IMR-90 (cell line): ENCODE data around the gene RNF2. TPM values are rescaled to one million over a fixed set of nuclear protein-coding genes. Genes with fewer than 3 reads are reported as not detected.

Experiments
- ATAC-seq: fragments of 200-7000 bp; cut with Tn5 transposase; 2 replicates; pipeline ENCODE4 v1.9.1; 2020; ENCODE audit warnings: low read depth, mild to moderate bottlenecking, moderate library complexity
- BruUV-seq: library from RNA; stranded (reverse); fragments of 400-500 nt; replicated peaks from 2 replicates; lab custom pipeline; 2021; lab: Mats Ljungman, UMichigan
- CTCF ChIA-PET: fragments of 300-600 bp; formaldehyde crosslinking; extraction: SDS; loops from one replicate; lab custom pipeline; 2021; ENCODE audit warnings: antibody characterized with exemption; lab: Yijun Ruan, JAX
- POLR2A ChIA-PET: fragments of 300-600 bp; sonication (Branson Sonifier 250); formaldehyde crosslinking; loops from one replicate; lab custom pipeline; 2022; ENCODE audit warnings: antibody characterized with exemption; ENCODE audit not compliant: unreplicated experiment; lab: Charles Lee
- DNase-seq: peaks from one replicate; pipeline ENCODE4 v3.0.0; 2013
- H2AFZ ChIP-seq: replicated peaks from 2 replicates; pipeline ENCODE3; 2013; ENCODE audit warnings: low read length, mild to moderate bottlenecking; ENCODE audit not compliant: poor library complexity
- H2AK5ac ChIP-seq: 2 replicates; pipeline ENCODE4 v1.6.1; 2013; ENCODE audit warnings: low read depth, low read length, inconsistent platforms
- H2AK9ac ChIP-seq: replicated peaks from 2 replicates; pipeline ENCODE3; 2013; ENCODE audit warnings: mild to moderate bottlenecking, low read depth, low read length, moderate library complexity; ENCODE audit not compliant: poor library complexity
- H2BK120ac ChIP-seq: 2 replicates; pipeline ENCODE4 v1.6.1; 2013; ENCODE audit warnings: low read depth, low read length, inconsistent platforms
- H2BK15ac ChIP-seq: 3 replicates; pipeline ENCODE4 v1.6.1; 2013; ENCODE audit warnings: low read depth, low read length, inconsistent platforms
- H2BK20ac ChIP-seq: 2 replicates; pipeline ENCODE4 v1.6.1; 2013; ENCODE audit warnings: low read depth, mild to moderate bottlenecking, inconsistent platforms, low read length, moderate library complexity
- H2BK5ac ChIP-seq: 2 replicates; pipeline ENCODE4 v1.6.1; 2013; ENCODE audit warnings: mild to moderate bottlenecking, low read depth, low read length, inconsistent platforms; ENCODE audit not compliant: poor library complexity, severe bottlenecking
- H3K14ac ChIP-seq: replicated peaks from 2 replicates; pipeline ENCODE4 v1.6.1; 2013; ENCODE audit warnings: low read depth, low read length, inconsistent platforms
- H3K18ac ChIP-seq: 2 replicates; pipeline ENCODE4 v1.6.1; 2013; ENCODE audit warnings: low read depth, low read length, control low read depth
- H3K23ac ChIP-seq: 2 replicates; pipeline ENCODE4 v1.6.1; 2013; ENCODE audit warnings: low read depth, low read length, inconsistent platforms
- H3K27ac ChIP-seq: 2 replicates; pipeline ENCODE4 v1.5.1; 2013; ENCODE audit warnings: mild to moderate bottlenecking, control low read depth, low read length; ENCODE audit not compliant: insufficient read depth
- H3K27me3 ChIP-seq: 2 replicates; pipeline ENCODE4 v1.6.1; 2013; ENCODE audit warnings: low read length; ENCODE audit not compliant: control insufficient read depth, insufficient read depth
- H3K36me3 ChIP-seq: 2 replicates; pipeline ENCODE4 v1.6.1; 2013; ENCODE audit warnings: low read length, mixed read lengths; ENCODE audit not compliant: control insufficient read depth, insufficient read depth
- H3K4ac ChIP-seq: 2 replicates; pipeline ENCODE4 v1.6.1; 2013; ENCODE audit warnings: low read depth, low read length, inconsistent platforms
- H3K4me1 ChIP-seq: 2 replicates; pipeline ENCODE4 v1.6.1; 2013; ENCODE audit warnings: low read length, mixed read lengths; ENCODE audit not compliant: control insufficient read depth, insufficient read depth
- H3K4me2 ChIP-seq: 2 replicates; pipeline ENCODE4 v1.6.1; 2013; ENCODE audit warnings: low read depth, mild to moderate bottlenecking, control low read depth, low read length, moderate library complexity
- H3K4me3 ChIP-seq: 2 replicates; pipeline ENCODE4 v1.5.1; 2013; ENCODE audit warnings: low read depth, mild to moderate bottlenecking, control low read depth, low read length, moderate library complexity; ENCODE audit not compliant: insufficient read depth
- H3K56ac ChIP-seq: 2 replicates; pipeline ENCODE4 v1.6.1; 2013; ENCODE audit warnings: low read length, inconsistent platforms; ENCODE audit not compliant: insufficient read depth; ENCODE audit errors: extremely low read depth
- H3K79me1 ChIP-seq, 2 experiments: 2 replicates each; pipeline ENCODE4 v1.6.1; 2013; ENCODE audit warnings: low read length in 2 of 2, inconsistent platforms in 1 of 2, low read depth in 1 of 2
- H3K9ac ChIP-seq: 2 replicates; pipeline ENCODE4 v1.6.1; 2013; ENCODE audit warnings: low read depth, low read length, control low read depth
- H3K9me1 ChIP-seq: 2 replicates; pipeline ENCODE4 v1.6.1; 2013; ENCODE audit warnings: low read length, inconsistent platforms; ENCODE audit not compliant: insufficient read depth
- H3K9me3 ChIP-seq: 2 replicates; pipeline ENCODE4 v1.6.1; 2013; ENCODE audit warnings: low read length; ENCODE audit not compliant: control insufficient read depth, insufficient read depth
- H4K20me1 ChIP-seq: 2 replicates; pipeline ENCODE4 v1.6.1; 2013; ENCODE audit warnings: low read length, inconsistent platforms; ENCODE audit not compliant: insufficient read depth
- H4K5ac ChIP-seq: 2 replicates; pipeline ENCODE4 v1.6.1; 2013; ENCODE audit warnings: mild to moderate bottlenecking, low read depth, low read length, control low read depth
- H4K8ac ChIP-seq, 2 experiments: 2 replicates each; pipeline ENCODE4 v1.6.1; 2013; ENCODE audit warnings: low read depth in 2 of 2, low read length in 2 of 2, control low read depth in 1 of 2, inconsistent platforms in 1 of 2
- H4K91ac ChIP-seq: 2 replicates; pipeline ENCODE4 v1.6.1; 2013; ENCODE audit warnings: low read depth, low read length, inconsistent platforms; ENCODE audit not compliant: insufficient read depth
- CHD1 ChIP-seq: IDR thresholded peaks from 2 replicates; pipeline ENCODE4 v1.6.1; 2012; ENCODE audit warnings: low read depth, low read length, improper control_type of control experiment
- MAFK ChIP-seq: IDR thresholded peaks from 2 replicates; pipeline ENCODE4 v1.6.1; 2012; ENCODE audit warnings: low read depth, low read length, improper control_type of control experiment
- MAZ ChIP-seq: IDR thresholded peaks from 2 replicates; pipeline ENCODE4 v1.6.1; 2012; ENCODE audit warnings: low read depth, mild to moderate bottlenecking, low read length, improper control_type of control experiment, moderate library complexity, borderline replicate concordance
- NFE2L2 ChIP-seq: fragments of 150-350 bp; IDR thresholded peaks from 2 replicates; pipeline ENCODE4 v1.6.1; 2016; ENCODE audit warnings: low read depth, mild to moderate bottlenecking, low read length
- RAD21 ChIP-seq: IDR thresholded peaks from 2 replicates; pipeline ENCODE4 v1.6.1; 2012; ENCODE audit warnings: low read length, improper control_type of control experiment
- RCOR1 ChIP-seq: IDR thresholded peaks from 2 replicates; pipeline ENCODE4 v1.6.1; 2012; ENCODE audit warnings: mild to moderate bottlenecking, low read length, improper control_type of control experiment; ENCODE audit not compliant: insufficient replicate concordance
- RFX5 ChIP-seq: IDR thresholded peaks from 2 replicates; pipeline ENCODE4 v1.8.0; 2012; ENCODE audit warnings: low read depth, mild to moderate bottlenecking, low read length, moderate library complexity
- SMC3 ChIP-seq: fragments of 150-350 bp; IDR thresholded peaks from 2 replicates; pipeline ENCODE4 v1.6.1; 2016; ENCODE audit warnings: low read depth, mild to moderate bottlenecking, antibody characterized with exemption, low read length, moderate library complexity
- WGBS, 2 experiments: methylation state at CpG; one replicate each; pipeline versions ENCODE4 v1.1.5 to v1.1.7; 2013; ENCODE audit warnings: missing lambda C conversion rate in 2 of 2; ENCODE audit not compliant: insufficient read length in 1 of 2; ENCODE audit errors: extremely low coverage in 2 of 2; 5-methylcytosine and 5-hydroxymethylcytosine counted together
- dilution Hi-C: fragments of 300-500 bp; cut with HindIII; formaldehyde crosslinking; loops from one replicate; pipeline ENCODE4 v1.14.3; 2018; ENCODE audit warnings: low sequenced_read_pairs; ENCODE audit not compliant: unreplicated experiment
- in situ Hi-C: fragments of 300-500 bp; cut with MboI; formaldehyde crosslinking; loops from 3 replicates; pipeline ENCODE4 v1.14.3; 2019; ENCODE audit warnings: low sequenced_read_pairs, inconsistent platforms, mixed read lengths
- intact Hi-C: fragments of 100-400 bp; cut with micrococcal nuclease; formaldehyde crosslinking; loops from 2 replicates; pipeline ENCODE4 v1.10.0; 2022
- polyA plus RNA-seq, 3 experiments: library from polyadenylated mRNA; depleted of rRNA; stranded (reverse); fragments of >200 nt; gene quantifications; 2 replicates each; pipeline ENCODE4 v1.2.3, GENCODE V29; 2012; ENCODE audit warnings: low replicate concordance in 1 of 3
- total RNA-seq: library from RNA; depleted of rRNA; stranded (reverse); fragments of >200 nt; gene quantifications from 2 replicates; pipeline ENCODE4 v1.2.3, GENCODE V29; 2012
- TF ChIP-seq, protein P1 (sequence below): conservative IDR thresholded peaks from 2 replicates; pipeline ENCODE4 v1.5.1; 2012; ENCODE audit warnings: mild to moderate bottlenecking, low read depth, low read length, improper control_type of control experiment
- TF ChIP-seq, protein P2 (sequence below): fragments of 150-350 bp; IDR thresholded peaks from 2 replicates; pipeline ENCODE4 v1.6.1; 2016; ENCODE audit warnings: low read depth, mild to moderate bottlenecking, low read length, moderate library complexity, borderline replicate concordance

The RNF2 gene
- total and polyA plus RNA-seq, 2 of the 4 experiments (the other 2 are of a cell fraction): 22.6 to 48.8 TPM

DNA sequence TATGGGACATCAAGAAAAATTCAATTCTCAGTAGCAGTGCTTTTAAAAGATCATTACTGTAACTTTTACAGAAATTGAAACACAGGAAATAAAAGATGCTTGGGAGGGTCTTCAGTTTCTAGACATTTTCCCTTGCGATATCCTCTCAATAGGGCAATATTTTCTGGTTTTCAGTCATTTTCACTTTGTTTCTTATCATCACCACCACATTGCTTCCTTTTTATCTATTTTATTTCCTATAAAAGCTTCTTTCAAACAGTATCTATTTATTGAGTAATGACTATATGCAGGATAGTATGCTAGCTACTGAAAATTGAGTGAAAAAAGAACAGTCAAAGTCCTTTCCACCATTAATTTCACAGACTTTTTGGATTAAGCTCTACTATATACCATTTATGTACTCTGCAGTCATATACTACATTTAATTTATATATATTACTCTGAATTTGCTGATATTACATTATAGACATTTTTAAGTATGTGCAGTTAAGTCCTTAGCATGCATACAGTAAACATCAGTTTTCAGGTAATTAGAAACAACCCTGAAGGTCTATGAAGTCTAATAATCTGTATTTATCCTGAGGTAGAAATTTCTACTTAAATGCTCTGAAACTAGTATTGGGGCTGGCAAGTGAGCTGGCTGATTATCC, 92.7 kb downstream of the RNF2 start:
- intact Hi-C loops: no loop called here

More for the DNA sequence above, 92.7 kb downstream of the RNF2 start:
- no peak overlapping the region for H2AK5ac ChIP-seq
- no peak overlapping the region for H3K4me2 ChIP-seq
- H3K14ac ChIP-seq: no peak overlapping the region
- no peaks in the 10 kb centered on the region for H3K4me1 ChIP-seq
- no peaks in the 10 kb centered on the region for H3K9me1 ChIP-seq
- H4K91ac ChIP-seq: no peak overlapping the region
- TSS peak; percentile 26 for BruUV-seq
- no CpG with 5 or more reads among the region's 1 CpG for WGBS, 2 experiments
- no peak overlapping the region for H4K5ac ChIP-seq
- H2BK5ac ChIP-seq: no peak overlapping the region
- TF ChIP-seq CHD1: no peak
- TF ChIP-seq SMC3: no peak
- TF ChIP-seq RCOR1: no peak
- no peak for TF ChIP-seq RAD21
- TF ChIP-seq, protein P1, sequence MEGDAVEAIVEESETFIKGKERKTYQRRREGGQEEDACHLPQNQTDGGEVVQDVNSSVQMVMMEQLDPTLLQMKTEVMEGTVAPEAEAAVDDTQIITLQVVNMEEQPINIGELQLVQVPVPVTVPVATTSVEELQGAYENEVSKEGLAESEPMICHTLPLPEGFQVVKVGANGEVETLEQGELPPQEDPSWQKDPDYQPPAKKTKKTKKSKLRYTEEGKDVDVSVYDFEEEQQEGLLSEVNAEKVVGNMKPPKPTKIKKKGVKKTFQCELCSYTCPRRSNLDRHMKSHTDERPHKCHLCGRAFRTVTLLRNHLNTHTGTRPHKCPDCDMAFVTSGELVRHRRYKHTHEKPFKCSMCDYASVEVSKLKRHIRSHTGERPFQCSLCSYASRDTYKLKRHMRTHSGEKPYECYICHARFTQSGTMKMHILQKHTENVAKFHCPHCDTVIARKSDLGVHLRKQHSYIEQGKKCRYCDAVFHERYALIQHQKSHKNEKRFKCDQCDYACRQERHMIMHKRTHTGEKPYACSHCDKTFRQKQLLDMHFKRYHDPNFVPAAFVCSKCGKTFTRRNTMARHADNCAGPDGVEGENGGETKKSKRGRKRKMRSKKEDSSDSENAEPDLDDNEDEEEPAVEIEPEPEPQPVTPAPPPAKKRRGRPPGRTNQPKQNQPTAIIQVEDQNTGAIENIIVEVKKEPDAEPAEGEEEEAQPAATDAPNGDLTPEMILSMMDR: no peak
- no peak for TF ChIP-seq MAZ
- TF ChIP-seq RFX5: no peak
- TF ChIP-seq, protein P2, sequence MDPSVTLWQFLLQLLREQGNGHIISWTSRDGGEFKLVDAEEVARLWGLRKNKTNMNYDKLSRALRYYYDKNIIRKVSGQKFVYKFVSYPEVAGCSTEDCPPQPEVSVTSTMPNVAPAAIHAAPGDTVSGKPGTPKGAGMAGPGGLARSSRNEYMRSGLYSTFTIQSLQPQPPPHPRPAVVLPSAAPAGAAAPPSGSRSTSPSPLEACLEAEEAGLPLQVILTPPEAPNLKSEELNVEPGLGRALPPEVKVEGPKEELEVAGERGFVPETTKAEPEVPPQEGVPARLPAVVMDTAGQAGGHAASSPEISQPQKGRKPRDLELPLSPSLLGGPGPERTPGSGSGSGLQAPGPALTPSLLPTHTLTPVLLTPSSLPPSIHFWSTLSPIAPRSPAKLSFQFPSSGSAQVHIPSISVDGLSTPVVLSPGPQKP: no peak
- TF ChIP-seq NFE2L2: no peak
- TF ChIP-seq MAFK: no peak
- no peak overlapping the region for H3K23ac ChIP-seq
- in situ Hi-C loops: no loop called here
- H3K4me3 ChIP-seq: no peak overlapping the region
- H3K27ac ChIP-seq: no peak overlapping the region
- no peak overlapping the region for H2AFZ ChIP-seq
- H3K18ac ChIP-seq: no peak overlapping the region
- peaks cover 2% of the 10 kb centered on the region for H3K9me3 ChIP-seq
- ATAC-seq (no peak), DNase-seq (no peak)
- no peaks in the 10 kb centered on the region for H3K27me3 ChIP-seq
- H2AK9ac ChIP-seq: no peak overlapping the region
- H2BK120ac ChIP-seq: no peak overlapping the region
- ChIA-PET CTCF (no interaction called here), POLR2A (no interaction called here)
- H3K36me3 ChIP-seq: peaks cover 20% of the 10 kb centered on the region
- H2BK20ac ChIP-seq: no peak overlapping the region
- no peaks in the 10 kb centered on the region for H4K20me1 ChIP-seq
- H2BK15ac ChIP-seq: no peak overlapping the region
- no peak overlapping the region for H3K4ac ChIP-seq
- no peak overlapping the region for H3K56ac ChIP-seq
- dilution Hi-C loops: no loop called here
- H3K9ac ChIP-seq: no peak overlapping the region
- no peak overlapping the region for H4K8ac ChIP-seq
- no peaks in the 10 kb centered on the region for H3K79me1 ChIP-seq
